KMS-11 (cell line): ENCODE data around the gene USP17L13.
"Not testable (repeated sequence)": the region's sequence is repeated elsewhere in the genome, so short reads cannot be mapped to it uniquely, and the experiment has no call there.

Experiments used
- H2AFZ ChIP-seq: fragments of 200-600 bp; sonication (generic); 2 replicates; pipeline ENCODE4 v1.6.1; 2016; ENCODE audit warnings: antibody characterized with exemption, mixed run types, low read depth
- H3K27ac ChIP-seq: fragments of 200-600 bp; sonication (generic); 2 replicates; pipeline ENCODE4 v1.6.1; 2016; ENCODE audit warnings: mild to moderate bottlenecking, mixed run types
- H3K27me3 ChIP-seq: fragments of 200-600 bp; sonication (generic); 2 replicates; pipeline ENCODE4 v1.6.1; 2017; ENCODE audit warnings: mild to moderate bottlenecking, low read depth, mixed run types, moderate library complexity; ENCODE audit not compliant: insufficient read depth
- H3K36me3 ChIP-seq: fragments of 200-600 bp; sonication (generic); 2 replicates; pipeline ENCODE4 v1.6.1; 2017; ENCODE audit warnings: mild to moderate bottlenecking, mixed run types; ENCODE audit not compliant: insufficient read depth
- H3K4me1 ChIP-seq: fragments of 200-600 bp; sonication (generic); 2 replicates; pipeline ENCODE4 v1.6.1; 2016; ENCODE audit warnings: mild to moderate bottlenecking, low read depth, mixed run types; ENCODE audit not compliant: poor library complexity, severe bottlenecking
- H3K4me2 ChIP-seq: fragments of 200-600 bp; sonication (generic); 2 replicates; pipeline ENCODE4 v1.7.0; 2016; ENCODE audit warnings: mild to moderate bottlenecking, mixed run types
- H3K4me3 ChIP-seq: fragments of 200-600 bp; sonication (generic); IDR thresholded peaks from 2 replicates; pipeline ENCODE4 v1.6.1; 2017; ENCODE audit warnings: low read depth, low read length, mixed read lengths; ENCODE audit not compliant: insufficient read depth
- H3K79me2 ChIP-seq: fragments of 200-600 bp; sonication (generic); 2 replicates; pipeline ENCODE4 v1.6.1; 2016; ENCODE audit warnings: low read depth, mixed run types; ENCODE audit not compliant: insufficient read depth
- H3K9ac ChIP-seq: fragments of 200-600 bp; sonication (generic); 2 replicates; pipeline ENCODE4 v1.6.1; 2016; ENCODE audit warnings: mild to moderate bottlenecking, mixed run types
- H4K20me1 ChIP-seq: fragments of 200-600 bp; sonication (generic); 2 replicates; pipeline ENCODE4 v1.6.1; 2016; ENCODE audit warnings: mild to moderate bottlenecking, mixed run types; ENCODE audit not compliant: insufficient read depth

The USP17L13 gene, protein sequence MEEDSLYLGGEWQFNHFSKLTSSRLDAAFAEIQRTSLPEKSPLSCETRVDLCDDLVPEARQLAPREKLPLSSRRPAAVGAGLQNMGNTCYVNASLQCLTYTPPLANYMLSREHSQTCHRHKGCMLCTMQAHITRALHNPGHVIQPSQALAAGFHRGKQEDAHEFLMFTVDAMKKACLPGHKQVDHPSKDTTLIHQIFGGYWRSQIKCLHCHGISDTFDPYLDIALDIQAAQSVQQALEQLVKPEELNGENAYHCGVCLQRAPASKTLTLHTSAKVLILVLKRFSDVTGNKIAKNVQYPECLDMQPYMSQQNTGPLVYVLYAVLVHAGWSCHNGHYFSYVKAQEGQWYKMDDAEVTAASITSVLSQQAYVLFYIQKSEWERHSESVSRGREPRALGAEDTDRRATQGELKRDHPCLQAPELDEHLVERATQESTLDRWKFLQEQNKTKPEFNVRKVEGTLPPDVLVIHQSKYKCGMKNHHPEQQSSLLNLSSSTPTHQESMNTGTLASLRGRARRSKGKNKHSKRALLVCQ

DNA sequence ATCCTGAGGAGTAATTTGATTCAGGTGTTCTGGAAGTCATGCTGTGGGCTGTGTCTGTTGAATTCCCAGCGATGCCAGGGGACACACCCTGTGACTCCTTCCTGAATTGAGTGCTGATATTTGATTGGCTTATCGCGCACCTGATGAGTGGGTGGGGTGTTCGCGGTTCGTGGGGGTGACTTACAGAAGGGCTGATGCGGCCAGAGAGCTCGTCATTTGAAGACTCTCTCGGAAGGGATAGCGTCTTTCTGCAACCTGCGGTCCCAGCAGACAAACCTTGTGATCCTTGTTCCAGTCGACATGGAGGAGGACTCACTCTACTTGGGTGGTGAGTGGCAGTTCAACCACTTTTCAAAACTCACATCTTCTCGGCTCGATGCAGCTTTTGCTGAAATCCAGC lies at the start of gene USP17L13:
TSS of gene USP17L13 (plus strand) at position 301 of the 400 bp plus-strand sequence. CDS start at position 301, 0 bp downstream.
- H3K9ac ChIP-seq, H2AFZ ChIP-seq, H3K79me2 ChIP-seq, H3K4me3 ChIP-seq, H3K27ac ChIP-seq, H3K4me2 ChIP-seq, H3K4me1 ChIP-seq, H4K20me1 ChIP-seq, H3K36me3 ChIP-seq, H3K27me3 ChIP-seq: not testable (repeated sequence)

- H3K27me3 ChIP-seq, H3K79me2 ChIP-seq, H2AFZ ChIP-seq, H3K4me3 ChIP-seq, H3K4me2 ChIP-seq, H4K20me1 ChIP-seq, H3K9ac ChIP-seq, H3K27ac ChIP-seq, H3K4me1 ChIP-seq, H3K36me3 ChIP-seq: not testable (repeated sequence)
Measured at GRCh38 chr4:9210357-9210756, 14.3 kb upstream of the USP17L13 start, which contains the start of gene USP17L10. Gene USP17L10 (plus strand): TSS chr4:9210657. CDS start chr4:9210657, 0 bp downstream.

DNA sequence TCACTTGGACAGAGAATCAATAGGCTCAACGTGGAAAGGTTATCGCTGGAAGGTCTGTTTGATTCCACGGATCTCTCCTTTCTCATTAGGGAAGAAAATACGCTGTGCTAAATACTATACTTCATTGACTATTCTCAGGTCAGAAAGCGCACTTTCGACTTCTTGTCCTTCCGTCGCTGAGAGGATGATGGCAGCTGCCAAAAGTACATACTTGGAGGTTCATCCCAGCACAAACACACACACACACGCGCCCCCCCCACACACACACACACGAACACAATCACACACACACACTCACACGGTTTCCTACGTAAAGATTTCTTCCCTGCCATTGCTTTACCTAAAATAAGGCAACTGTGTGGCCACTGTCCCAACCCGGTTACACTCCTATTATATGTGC lies 10.0 kb upstream of the USP17L13 start:
- H3K9ac ChIP-seq, H3K4me3 ChIP-seq, H3K27ac ChIP-seq, H2AFZ ChIP-seq, H3K27me3 ChIP-seq, H3K4me2 ChIP-seq, H3K79me2 ChIP-seq, H3K4me1 ChIP-seq, H3K36me3 ChIP-seq, H4K20me1 ChIP-seq: not testable (repeated sequence)

- H2AFZ ChIP-seq, H3K9ac ChIP-seq, H3K4me1 ChIP-seq, H3K4me2 ChIP-seq, H3K27me3 ChIP-seq, H3K36me3 ChIP-seq, H3K27ac ChIP-seq, H3K79me2 ChIP-seq, H4K20me1 ChIP-seq, H3K4me3 ChIP-seq: not testable (repeated sequence)
Measured at GRCh38 chr4:9215105-9215504, 9.6 kb upstream of the USP17L13 start, which contains the start of gene USP17L11. Gene USP17L11 (plus strand): TSS chr4:9215405. CDS start chr4:9215405, 0 bp downstream.

GRCh38 chr4:9219852-9220251 lies 4.8 kb upstream of the USP17L13 start, which contains the start of gene USP17L12:
Gene USP17L12 (plus strand): TSS chr4:9220152. CDS start chr4:9220152, 0 bp downstream.
- not testable (repeated sequence) for H3K4me2 ChIP-seq, H3K27ac ChIP-seq, H4K20me1 ChIP-seq, H3K4me3 ChIP-seq, H2AFZ ChIP-seq, H3K9ac ChIP-seq, H3K27me3 ChIP-seq, H3K36me3 ChIP-seq, H3K4me1 ChIP-seq, H3K79me2 ChIP-seq

DNA sequence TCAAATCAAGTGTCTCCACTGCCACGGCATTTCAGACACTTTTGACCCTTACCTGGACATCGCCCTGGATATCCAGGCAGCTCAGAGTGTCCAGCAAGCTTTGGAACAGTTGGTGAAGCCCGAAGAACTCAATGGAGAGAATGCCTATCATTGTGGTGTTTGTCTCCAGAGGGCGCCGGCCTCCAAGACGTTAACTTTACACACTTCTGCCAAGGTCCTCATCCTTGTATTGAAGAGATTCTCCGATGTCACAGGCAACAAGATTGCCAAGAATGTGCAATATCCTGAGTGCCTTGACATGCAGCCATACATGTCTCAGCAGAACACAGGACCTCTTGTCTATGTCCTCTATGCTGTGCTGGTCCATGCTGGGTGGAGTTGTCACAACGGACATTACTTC lies 5.6 kb downstream of the USP17L13 start:
- H3K36me3 ChIP-seq, H2AFZ ChIP-seq, H3K9ac ChIP-seq, H3K27me3 ChIP-seq, H3K4me2 ChIP-seq, H3K4me3 ChIP-seq, H3K27ac ChIP-seq, H4K20me1 ChIP-seq, H3K79me2 ChIP-seq, H3K4me1 ChIP-seq: not testable (repeated sequence)

- not testable (repeated sequence) for H3K27me3 ChIP-seq, H3K4me3 ChIP-seq, H3K79me2 ChIP-seq, H3K4me1 ChIP-seq, H2AFZ ChIP-seq, H3K4me2 ChIP-seq, H3K9ac ChIP-seq, H3K27ac ChIP-seq, H3K36me3 ChIP-seq, H4K20me1 ChIP-seq
Measured at GRCh38 chr4:9234085-9234484, 9.4 kb downstream of the USP17L13 start, which contains the start of gene USP17L15. Gene USP17L15 (plus strand): TSS chr4:9234385. CDS start chr4:9234385, 0 bp downstream.

DNA sequence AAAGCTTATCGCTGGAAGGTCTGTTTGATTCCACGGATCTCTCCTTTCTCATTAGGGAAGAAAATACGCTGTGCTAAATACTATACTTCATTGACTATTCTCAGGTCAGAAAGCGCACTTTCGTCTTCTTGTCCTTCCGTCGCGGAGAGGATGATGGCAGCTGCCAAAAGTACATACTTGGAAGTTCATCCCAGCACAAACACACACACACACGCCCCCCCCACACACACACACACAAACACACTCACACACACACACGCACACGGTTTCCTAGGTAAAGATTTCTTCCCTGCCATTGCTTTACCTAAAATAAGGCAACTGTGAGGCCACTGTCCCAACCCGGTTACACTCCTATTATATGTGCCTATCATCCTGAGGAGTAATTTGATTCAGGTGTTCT lies 13.8 kb downstream of the USP17L13 start:
- not testable (repeated sequence) for H2AFZ ChIP-seq, H3K9ac ChIP-seq, H3K79me2 ChIP-seq, H3K4me1 ChIP-seq, H3K4me3 ChIP-seq, H3K27me3 ChIP-seq, H3K4me2 ChIP-seq, H3K36me3 ChIP-seq, H3K27ac ChIP-seq, H4K20me1 ChIP-seq

- not testable (repeated sequence) for H3K36me3 ChIP-seq, H3K4me3 ChIP-seq, H3K4me1 ChIP-seq, H3K79me2 ChIP-seq, H4K20me1 ChIP-seq, H3K27ac ChIP-seq, H3K27me3 ChIP-seq, H2AFZ ChIP-seq, H3K4me2 ChIP-seq, H3K9ac ChIP-seq
Measured at GRCh38 chr4:9243579-9243978, 18.9 kb downstream of the USP17L13 start, which contains the start of gene USP17L17. Gene USP17L17 (plus strand): TSS chr4:9243879. CDS start chr4:9243879, 0 bp downstream.

DNA sequence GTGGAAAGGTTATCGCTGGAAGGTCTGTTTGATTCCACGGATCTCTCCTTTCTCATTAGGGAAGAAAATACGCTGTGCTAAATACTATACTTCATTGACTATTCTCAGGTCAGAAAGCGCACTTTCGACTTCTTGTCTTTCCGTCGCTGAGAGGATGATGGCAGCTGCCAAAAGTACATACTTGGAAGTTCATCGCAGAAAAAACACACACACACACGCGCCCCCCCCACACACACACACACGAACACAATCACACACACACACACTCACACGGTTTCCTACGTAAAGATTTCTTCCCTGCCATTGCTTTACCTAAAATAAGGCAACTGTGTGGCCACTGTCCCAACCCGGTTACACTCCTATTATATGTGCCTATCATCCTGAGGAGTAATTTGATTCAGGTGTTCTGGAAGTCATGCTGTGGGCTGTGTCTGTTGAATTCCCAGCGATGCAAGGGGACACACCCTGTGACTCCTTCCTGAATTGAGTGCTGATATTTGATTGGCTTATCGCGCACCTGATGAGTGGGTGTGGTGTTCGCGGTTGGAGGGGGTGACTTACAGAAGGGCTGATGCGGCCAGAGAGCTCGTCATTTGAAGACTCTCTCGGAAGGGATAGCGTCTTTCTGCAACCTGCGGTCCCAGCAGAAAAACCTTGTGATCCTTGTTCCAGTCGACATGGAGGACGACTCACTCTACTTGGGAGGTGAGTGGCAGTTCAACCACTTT lies 23.4 kb downstream of the USP17L13 start, which contains the start of gene USP17L18:
TSS of gene USP17L18 (plus strand) at position 678 of the 728 bp plus-strand sequence. CDS start at position 678, 0 bp downstream.
- not testable (repeated sequence) for H4K20me1 ChIP-seq, H3K36me3 ChIP-seq, H2AFZ ChIP-seq, H3K27me3 ChIP-seq, H3K79me2 ChIP-seq, H3K4me3 ChIP-seq, H3K4me1 ChIP-seq, H3K9ac ChIP-seq, H3K4me2 ChIP-seq, H3K27ac ChIP-seq
